ENCODE results near the gene TBL3.

Gene TBL3

DNA sequence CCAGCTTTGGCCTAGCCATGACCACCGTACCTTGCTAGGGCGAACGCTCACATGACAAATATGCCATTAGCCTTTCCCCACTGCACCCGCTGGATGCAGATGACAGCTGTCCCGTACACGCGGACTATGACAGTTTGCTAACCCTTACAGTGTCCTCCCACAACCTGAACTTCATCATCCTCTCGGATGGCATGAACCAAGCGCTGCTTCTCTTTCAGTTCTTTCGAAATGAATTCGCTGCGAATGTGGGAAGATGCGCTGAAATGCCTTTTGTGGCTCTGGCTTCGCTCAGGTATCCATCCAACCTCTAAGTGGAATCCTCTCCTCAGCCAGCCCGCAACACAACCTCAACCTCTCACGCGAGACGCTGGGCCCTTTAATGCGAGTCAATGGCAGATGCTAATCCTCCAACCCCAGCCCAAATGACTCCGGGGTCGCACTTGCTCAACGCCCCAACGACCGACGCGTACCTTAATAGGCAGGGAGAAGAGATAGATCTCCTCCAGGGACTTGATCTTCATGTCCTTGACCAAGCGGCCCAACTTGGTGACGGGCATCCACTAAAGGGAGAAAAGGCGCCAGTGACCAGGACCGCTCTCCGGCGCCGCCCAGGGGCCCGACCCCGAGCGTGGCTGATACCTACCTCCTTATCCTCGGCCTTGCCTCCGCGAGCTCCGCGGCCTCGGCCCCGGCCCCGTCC lies 7.9 kb upstream of the TBL3 start:
- in situ Hi-C loops (cut with MboI; ENCODE audit: low sequenced_read_pairs) = no loop called here

DNA sequence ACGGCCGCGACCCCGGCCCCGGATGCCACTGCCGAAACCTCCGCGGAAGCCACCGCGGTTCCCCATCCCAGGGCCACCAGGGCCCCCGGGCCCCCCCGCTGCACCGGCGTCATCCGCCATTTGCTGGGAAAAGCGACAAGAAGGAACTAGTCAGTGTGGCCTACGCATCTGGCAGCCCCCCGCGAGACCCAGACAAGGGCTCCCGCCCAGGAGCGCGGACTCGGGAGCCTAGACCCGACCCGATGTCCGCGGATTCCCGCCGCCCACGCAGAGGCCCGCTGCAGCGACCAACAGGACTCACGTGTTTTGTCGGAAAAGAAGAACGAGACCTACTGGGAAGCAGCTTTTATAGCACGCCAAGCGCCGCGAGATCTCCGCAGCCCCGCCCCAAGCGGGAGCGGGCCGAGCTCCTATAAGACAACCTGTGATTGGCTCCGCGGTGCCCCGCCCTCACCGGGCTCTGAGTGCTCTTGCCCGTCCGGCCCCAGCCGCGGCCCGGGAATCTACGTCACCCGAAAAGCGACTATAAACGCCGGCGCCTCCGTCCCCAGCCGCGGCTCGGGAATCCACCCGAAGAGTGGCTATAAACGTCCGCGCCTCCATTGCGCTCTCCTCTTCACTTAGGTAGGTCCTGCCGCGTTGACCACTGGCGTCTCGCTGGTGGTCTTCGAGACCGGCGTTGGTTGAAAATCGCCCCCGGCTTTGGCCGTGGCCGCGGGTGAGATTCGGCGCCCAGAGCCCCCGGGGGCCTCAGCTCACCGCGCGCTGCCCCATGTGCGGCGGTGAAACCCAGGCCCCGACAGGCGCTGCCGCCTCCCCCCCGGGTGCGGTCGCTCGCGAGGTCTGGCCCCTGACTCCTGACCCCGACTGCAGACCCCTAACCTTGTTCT lies 7.1 kb upstream of the TBL3 start, which contains the start of gene RPS2:
RPS2 (minus strand) TSS at position 321 of the 890 bp plus-strand sequence; CDS start at position 120, 201 bp downstream.
- in situ Hi-C loops (cut with MboI; ENCODE audit: low sequenced_read_pairs) = no loop called here

DNA sequence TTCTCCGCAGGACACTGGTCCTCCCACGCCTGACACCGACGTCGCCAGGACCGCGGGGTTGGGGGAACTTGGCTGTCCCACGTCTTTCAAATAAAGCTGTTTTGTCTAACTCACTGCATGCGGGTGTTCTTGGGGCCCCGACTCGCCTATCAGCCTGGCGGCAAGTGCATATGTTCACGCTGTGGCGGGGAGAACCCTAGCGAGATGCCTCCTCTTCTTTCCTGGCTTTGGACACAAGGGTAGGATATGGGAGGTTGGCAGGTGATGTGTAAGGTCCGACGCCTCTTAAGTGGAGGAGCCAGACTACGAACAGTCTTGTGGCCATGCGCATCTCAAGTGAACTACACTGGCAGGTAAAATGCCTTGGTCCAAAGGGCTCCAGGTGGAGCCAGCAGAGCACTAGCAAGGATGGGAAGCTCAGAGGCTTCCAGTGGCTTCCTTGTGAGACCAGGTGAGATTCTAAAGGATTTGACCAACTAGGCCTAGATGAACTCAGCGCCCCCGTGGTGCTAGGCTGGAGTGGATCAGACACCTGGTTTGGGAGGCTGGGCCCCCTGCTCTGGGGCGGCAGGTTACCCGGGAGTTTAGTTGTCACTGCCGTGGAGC lies 6.4 kb upstream of the TBL3 start:
- in situ Hi-C loops (cut with MboI; ENCODE audit: low sequenced_read_pairs) = no loop called here

DNA sequence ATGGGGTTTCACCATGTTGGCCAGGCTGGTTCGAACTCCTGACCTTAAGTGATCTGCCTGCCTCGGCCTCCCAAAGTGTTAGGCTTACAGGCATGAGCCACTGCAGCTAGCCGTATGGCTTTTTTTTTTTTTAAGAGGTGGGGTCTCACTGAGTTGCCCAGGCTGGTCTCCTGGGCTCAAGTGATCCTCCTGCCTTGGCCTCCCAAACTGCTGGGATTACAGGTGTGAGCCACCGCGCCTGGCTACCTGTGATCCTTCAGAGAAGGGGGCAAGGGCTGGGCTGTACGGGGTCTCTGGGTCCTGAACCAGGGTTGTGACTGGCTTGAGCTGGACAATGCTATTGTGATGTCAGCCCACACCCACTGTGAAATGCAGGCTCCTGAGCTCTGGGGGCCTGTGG lies 5.4 kb upstream of the TBL3 start, which contains the start of gene RNF151:
RNF151 (plus strand) TSS at position 397 of the 400 bp plus-strand sequence. CDS start 26 bp downstream, outside the sequence.
- in situ Hi-C loops (cut with MboI; ENCODE audit: low sequenced_read_pairs) = no loop called here

DNA sequence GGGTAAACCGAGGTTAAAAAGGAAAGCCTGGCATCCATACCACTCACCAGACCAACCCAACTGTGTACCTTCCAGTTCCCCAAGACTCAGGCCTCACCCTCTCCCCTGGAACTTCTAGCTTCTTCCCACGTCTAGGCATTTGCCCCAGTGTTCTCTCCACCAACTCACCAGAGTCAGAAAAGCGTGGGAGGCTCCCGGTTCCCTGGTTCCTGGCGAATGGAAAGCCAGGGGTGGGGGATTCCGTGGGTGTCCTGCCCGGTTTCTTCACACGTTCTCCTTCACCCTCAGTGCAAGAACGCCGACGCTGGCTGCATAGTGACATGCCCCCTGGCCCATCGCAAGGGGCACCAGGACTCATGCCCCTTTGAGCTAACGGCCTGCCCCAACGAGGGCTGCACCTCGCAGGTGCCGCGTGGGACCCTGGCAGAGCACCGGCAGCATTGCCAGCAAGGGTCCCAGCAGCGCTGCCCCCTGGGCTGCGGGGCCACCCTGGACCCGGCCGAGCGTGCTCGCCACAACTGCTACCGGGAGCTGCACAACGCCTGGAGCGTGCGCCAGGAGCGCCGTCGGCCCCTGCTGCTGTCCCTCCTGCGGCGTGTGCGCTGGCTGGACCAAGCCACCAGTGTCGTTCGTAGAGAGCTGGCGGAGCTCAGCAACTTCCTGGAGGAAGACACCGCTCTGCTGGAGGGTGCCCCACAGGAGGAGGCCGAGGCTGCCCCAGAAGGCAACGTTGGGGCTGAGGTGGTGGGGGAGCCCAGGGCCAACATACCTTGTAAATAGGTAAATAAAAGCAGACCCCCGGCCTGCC lies 3.5 kb upstream of the TBL3 start:
- in situ Hi-C loops (cut with MboI; ENCODE audit: low sequenced_read_pairs) = no loop called here

DNA sequence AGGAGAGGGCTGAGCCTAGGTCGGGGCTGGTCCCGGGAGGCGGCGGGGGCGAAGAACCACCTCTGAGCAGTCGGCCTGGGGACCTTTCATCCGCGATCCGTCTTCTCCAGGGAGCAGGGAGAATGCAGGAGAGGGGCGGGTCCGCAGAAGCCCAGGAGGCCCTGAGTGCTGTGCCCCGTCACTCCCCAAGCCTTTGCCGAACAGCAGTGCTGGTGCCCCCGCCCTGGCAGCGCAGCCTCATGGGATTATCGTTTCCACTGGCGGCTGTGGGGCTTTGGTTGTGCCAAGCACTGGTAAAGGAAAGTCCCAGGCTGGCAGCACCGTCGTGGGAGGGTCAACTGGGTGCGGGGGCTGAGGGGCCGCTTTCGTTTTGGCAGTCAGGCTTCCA lies 631 bp downstream of the TBL3 start:
- in situ Hi-C loops (cut with MboI; ENCODE audit: low sequenced_read_pairs) = no loop called here

DNA sequence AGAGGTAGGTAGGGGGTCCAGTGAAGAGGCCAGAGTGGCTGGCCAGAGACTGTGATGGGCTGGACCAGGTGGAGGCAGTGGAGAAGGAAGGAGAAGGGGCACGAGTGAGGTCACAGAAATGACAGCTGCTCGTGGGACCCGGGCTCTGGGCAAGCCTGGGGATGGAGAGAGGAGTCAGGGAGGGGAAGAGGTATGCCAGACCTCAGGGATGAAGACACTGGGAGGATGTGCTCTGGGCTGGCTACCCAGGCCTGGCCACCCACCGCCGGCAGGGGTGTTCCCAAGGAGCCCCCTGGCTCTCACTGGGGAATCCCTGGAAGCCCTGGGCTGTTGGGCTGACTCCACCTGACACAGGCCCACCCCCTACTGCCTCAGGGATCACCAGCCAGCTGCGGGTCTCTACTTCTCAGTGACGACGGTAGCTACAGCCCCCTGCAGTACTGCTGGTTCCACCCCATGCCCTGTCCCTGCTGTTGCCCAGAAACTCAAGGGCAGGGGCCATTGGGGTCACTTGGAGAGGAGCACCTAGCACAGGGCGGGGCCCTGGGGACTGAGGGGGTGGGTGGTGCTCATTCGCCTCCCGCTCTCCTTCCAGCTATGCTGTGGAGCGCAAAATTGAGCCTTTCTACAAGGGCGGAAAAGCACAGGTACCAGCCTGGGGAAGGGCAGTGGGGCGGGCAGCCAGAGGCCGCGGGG lies 1.8 kb downstream of the TBL3 start:
- in situ Hi-C loops (cut with MboI; ENCODE audit: low sequenced_read_pairs) = no loop called here

DNA sequence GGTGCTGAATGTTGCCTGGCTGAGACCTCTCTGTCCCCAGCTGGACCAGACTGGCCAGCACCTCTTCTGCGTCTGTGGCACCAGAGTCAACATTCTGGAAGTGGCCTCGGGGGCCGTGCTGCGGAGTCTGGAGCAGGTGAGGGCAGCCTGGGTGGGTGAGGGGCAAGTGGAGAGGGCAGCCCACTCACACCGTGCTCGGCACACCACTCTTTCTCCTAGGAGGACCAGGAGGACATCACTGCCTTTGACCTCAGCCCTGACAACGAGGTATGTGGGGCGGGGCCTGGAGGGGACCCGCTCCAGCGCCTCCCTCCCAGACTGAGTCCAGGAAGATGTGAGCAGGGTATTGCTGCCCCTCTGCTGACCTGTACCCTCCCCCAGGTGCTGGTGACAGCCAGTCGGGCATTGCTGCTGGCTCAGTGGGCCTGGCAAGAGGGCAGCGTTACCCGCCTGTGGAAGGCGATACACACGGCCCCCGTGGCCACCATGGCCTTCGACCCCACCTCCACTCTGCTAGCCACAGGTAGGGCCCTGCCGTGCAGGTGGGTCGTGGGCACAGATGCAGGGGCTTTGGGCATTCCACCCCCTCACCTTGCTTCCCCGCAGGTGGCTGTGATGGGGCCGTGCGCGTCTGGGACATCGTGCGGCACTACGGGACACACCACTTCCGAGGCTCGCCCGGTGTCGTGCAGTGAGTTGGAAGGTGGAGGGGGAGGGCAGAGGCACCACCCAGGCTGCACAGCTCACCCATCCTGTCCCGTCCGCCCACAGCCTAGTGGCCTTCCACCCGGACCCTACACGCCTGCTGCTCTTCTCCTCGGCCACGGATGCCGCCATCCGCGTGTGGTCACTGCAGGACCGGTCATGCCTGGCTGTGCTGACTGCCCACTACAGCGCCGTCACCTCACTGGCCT lies 2.6 kb downstream of the TBL3 start:
- in situ Hi-C loops (cut with MboI; ENCODE audit: low sequenced_read_pairs) = no loop called here

DNA sequence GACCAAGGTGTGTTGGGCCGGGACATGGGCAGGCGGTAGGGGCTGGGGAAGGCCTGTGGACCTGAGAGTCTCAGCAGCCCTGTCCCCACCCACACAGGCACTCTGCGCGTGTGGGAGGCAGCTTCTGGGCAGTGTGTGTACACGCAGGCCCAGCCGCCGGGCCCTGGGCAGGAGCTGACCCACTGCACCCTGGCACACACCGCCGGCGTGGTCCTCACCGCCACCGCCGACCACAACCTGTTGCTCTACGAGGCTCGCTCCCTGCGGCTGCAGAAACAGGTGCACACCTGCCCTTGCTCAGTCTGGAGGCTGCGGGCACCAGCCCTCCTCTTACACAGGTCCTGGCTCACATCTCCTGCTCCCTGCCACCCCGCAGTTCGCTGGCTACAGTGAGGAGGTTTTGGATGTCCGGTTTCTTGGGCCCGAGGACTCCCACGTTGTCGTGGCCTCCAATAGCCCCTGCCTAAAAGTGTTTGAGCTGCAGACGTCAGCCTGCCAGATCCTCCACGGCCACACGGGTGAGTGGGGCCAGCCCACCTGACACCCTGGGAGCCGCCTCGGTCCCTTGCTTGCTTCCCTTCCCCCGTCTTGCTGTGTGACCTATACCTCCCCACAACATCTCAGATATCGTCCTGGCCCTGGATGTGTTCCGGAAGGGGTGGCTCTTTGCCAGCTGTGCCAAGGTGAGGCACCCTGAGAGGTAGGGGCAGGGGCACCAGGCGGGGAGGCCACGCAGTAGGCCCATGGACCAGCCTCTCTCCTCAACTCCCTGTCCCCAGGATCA lies 3.8 kb downstream of the TBL3 start:
- in situ Hi-C loops (cut with MboI; ENCODE audit: low sequenced_read_pairs) = no loop called here

DNA sequence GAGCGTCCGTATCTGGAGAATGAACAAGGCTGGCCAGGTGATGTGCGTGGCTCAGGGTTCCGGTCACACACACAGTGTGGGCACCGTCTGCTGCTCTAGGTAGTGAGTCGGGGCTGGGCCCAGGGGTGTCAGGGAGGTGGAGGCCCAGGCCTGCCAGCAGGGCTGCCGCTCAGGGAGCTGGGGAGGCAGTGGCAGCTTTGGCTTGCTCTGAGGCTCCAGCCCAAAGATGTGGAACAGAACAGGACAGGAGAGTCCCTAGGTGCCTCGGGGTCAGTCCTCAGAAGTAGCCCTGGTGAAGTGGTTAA lies 4.3 kb downstream of the TBL3 start:
- in situ Hi-C loops (cut with MboI; ENCODE audit: low sequenced_read_pairs) = no loop called here

DNA sequence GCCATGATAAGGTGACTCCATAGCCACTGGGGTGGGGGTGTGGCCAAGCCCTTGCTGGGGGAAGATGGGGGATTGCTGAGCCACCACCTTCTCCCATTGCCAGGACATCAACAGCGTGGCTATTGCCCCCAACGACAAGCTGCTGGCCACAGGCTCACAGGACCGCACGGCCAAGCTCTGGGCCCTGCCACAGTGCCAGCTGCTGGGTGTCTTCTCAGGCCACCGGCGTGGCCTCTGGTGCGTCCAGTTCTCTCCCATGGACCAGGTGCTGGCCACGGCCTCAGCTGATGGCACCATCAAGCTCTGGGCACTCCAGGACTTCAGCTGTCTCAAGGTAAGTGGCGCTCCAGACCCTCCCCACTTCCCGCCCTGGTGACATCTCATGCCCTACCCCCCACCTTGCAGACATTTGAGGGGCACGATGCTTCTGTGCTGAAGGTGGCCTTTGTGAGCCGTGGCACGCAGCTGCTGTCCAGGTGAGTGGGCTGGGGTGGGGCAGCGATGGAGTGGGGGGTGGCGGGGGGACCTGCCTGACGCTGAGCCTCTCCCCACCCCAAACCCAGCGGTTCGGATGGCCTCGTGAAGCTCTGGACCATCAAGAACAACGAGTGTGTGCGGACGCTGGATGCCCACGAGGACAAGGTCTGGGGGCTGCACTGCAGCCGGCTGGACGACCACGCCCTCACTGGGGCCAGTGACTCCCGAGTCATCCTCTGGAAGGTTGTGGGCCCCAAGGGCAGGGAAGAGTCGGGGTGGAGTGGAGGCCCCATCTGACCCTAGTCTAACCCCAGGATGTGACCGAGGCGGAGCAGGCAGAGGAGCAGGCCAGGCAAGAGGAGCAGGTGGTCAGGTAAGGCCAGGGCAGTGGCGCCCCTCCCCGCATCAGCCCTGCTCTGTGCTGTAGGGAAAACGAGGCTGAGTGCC lies 5.4 kb downstream of the TBL3 start:
- in situ Hi-C loops (cut with MboI; ENCODE audit: low sequenced_read_pairs) = no loop called here

DNA sequence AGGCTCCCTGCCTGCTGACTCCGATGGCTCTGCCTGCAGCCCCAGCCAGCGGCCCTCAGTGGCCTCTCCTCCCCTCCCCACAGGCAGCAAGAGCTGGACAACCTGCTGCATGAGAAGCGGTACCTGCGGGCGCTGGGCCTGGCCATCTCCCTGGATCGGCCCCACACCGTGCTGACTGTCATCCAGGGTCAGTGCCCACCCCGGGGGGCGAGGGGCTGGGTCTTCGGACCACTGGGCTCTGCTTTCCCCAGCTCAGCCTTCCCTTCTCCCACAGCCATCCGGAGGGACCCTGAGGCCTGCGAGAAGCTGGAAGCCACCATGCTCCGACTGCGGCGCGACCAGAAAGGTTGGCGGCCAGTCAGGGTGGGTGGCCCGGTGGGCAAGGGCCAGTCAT lies 6.0 kb downstream of the TBL3 start:
- in situ Hi-C loops (cut with MboI; ENCODE audit: low sequenced_read_pairs) = no loop called here

DNA sequence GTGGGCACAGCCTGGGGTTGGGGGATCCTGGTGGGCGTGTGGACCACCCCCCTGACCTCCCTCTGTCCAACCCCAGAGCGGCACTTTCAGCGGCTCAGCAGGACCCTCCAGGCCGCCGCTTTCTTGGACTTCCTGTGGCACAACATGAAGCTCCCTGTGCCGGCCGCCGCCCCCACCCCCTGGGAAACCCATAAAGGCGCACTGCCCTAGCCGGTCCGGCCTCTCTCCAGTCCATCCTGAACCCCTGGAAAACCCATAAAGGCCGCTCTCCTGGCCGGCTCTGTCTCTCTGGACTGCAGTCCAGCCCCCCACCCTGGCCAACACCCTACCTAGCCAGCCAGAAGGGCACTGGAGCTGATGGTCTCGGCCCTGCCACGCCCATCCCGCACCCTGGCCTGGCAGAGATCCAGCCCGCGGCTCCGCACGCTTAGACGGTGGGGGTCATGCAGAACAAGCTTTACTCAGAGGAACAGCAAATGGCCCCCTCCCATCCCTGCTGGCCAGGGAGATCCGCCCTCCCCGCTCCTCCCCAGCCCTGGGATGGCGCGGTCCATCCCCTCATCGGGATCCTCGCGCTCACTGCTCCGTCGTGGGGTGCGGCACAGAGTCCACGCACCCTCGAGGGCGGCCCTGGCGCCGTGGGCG lies 6.7 kb downstream of the TBL3 start:
- in situ Hi-C loops (cut with MboI; ENCODE audit: low sequenced_read_pairs) = no loop called here

DNA sequence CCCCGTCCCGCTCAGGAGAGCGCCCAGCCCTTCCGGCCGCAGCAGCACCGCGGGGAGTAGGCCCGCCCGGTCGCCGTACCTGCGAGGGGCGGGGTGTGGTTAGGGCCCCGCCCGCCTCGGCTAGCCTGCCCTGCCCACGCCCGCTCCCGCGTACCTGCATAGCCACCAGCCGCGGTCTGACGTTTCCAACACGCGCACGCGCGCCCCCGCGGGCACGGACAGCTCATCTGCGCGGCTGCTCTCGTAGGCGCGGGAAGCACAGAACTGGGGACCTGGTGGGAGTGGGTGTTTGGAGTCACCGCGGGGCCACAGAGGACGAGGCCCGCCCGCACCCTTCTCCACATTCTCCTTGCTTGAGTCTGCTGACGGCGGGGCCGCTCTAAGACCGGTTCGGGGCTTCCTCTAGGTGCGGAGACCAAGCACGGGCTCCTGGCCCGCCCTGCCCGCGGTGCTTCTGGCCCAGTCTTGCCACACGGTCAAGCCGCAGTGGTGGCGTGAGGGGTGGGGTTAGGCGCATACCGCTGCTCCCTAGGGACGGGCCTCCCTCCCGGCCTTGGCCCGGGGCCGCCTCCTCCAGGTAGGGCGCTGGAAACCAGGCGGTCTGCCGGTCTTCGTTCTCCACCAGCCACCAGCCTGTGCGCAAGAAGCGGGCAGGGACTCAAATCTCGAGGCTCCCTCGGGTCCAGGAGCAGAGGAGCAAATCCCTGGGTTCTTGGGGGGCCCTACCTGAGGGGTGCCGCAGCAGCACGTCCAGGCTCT lies 7.6 kb downstream of the TBL3 start:
- in situ Hi-C loops (cut with MboI; ENCODE audit: low sequenced_read_pairs) = no loop called here

DNA sequence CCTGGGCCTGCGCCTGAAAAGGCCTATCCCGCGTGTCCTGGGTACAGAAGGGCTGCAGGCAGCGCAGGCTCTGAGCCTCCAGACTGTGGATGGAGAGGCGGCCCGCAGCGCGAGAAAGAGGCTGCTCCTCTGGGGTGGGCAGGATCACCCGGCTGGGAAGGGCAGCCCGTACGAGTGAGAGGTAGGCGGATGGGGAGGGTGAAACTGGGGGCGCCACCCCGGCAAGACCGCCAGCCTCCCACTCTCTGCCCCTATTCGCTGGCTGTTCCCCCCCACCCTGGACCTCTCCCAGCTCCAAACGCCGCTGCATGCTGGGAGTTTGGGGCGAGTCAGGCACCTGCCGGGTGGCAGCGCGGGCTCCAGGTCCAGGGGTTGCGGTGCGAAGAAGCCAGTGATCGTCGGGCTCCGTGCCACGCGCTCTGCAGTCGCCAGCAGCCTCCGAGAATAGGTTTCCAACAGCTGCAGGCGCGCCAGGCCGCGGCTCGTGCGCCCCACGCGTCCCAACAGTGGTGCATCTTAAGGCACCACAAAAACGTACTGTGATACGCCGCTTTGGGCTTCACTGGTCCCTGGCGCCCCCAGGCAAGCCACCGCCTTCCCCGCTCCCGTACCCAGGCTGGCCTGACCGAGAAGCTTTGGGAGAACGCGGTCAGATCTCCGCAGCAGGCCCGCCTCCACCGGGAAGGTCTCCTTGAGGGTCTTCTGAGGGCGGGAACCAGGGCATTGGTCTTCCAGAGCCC lies 8.3 kb downstream of the TBL3 start:
- in situ Hi-C loops (cut with MboI; ENCODE audit: low sequenced_read_pairs) = no loop called here

DNA sequence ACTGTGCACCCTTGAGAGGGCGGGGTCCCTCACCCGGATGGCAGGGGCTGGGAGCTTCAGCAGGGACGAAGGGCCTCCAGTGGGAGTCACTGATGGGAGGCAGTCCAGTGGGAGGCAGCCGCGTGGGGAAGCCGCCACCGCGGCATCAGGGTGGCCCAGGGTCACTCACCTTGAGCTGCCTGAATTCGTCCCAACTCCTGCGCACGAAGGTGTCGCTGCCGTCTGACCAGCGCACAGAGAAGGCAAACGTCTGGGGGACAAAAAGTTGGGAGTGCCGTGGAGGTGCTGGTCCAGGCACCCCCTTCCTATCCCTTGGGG lies 8.9 kb downstream of the TBL3 start:
- in situ Hi-C loops (cut with MboI; ENCODE audit: low sequenced_read_pairs) = no loop called here

All from HL-60/S4 (cell line).